Measurements from ENCODE around the gene SRC. TPM values are rescaled to one million over a fixed set of nuclear protein-coding genes. Genes with fewer than 3 reads are reported as not detected.

SRC gene
- total RNA-seq, 1 experiment from 2014 or later: 42.3 TPM

GRCh38 chr20:37389844-37390275 is 43.9 kb downstream of the SRC start:
- Histone ChIP-seq H2AFZ (ENCODE audit: low read depth, low read length, poor library complexity, severe bottlenecking) (no peak overlapping the region), H3K4me3 (replicated peaks in 1 of 2; ENCODE audit: low read depth in 1 of 2, low read length in 2 of 2) (no peak overlapping the region), H3K4me2 (ENCODE audit: low read length) (no peak overlapping the region), H4K20me1 (ENCODE audit: insufficient read depth) (no peaks in the 10 kb centered on the region), H3K4me1 (ENCODE audit: control insufficient read depth in 1 of 2, insufficient read depth in 2 of 2, low read length in 2 of 2) (peaks cover 0 to 6% of the 10 kb centered on the region in 2 experiments; a peak in 1 of 4 replicates), H3K79me2 (ENCODE audit: insufficient read depth, low read length) (no peaks in the 10 kb centered on the region), H3K36me3 (ENCODE audit: control insufficient read depth in 1 of 2, insufficient read depth in 2 of 2, low read length in 2 of 2) (peaks cover 0 to 12% of the 10 kb centered on the region in 2 experiments; a peak in 2 of 4 replicates), H3K27ac (ENCODE audit: low read depth, low read length) (no peak overlapping the region), H3K9ac (ENCODE audit: low read length) (no peak overlapping the region), H3K9me2 (ENCODE audit: insufficient read depth) (no peaks in the 10 kb centered on the region), H3K9me3 (ENCODE audit: control insufficient read depth in 1 of 2, insufficient read depth in 1 of 2, low read depth in 1 of 2, low read length in 2 of 2) (no peaks in the 10 kb centered on the region), H3K27me3 (ENCODE audit: insufficient read depth, low read length) (no peaks in the 10 kb centered on the region)
- no peak for TF ChIP-seq SRF (IDR thresholded peaks at IDR 0.05; ENCODE audit: low read depth)
- TF ChIP-seq, protein P1, sequence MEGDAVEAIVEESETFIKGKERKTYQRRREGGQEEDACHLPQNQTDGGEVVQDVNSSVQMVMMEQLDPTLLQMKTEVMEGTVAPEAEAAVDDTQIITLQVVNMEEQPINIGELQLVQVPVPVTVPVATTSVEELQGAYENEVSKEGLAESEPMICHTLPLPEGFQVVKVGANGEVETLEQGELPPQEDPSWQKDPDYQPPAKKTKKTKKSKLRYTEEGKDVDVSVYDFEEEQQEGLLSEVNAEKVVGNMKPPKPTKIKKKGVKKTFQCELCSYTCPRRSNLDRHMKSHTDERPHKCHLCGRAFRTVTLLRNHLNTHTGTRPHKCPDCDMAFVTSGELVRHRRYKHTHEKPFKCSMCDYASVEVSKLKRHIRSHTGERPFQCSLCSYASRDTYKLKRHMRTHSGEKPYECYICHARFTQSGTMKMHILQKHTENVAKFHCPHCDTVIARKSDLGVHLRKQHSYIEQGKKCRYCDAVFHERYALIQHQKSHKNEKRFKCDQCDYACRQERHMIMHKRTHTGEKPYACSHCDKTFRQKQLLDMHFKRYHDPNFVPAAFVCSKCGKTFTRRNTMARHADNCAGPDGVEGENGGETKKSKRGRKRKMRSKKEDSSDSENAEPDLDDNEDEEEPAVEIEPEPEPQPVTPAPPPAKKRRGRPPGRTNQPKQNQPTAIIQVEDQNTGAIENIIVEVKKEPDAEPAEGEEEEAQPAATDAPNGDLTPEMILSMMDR (IDR thresholded peaks at IDR 0.05 in 2 of 3, conservative IDR thresholded peaks at IDR 0.05 in 1 of 3; ENCODE audit: borderline replicate concordance in 1 of 3, insufficient read depth in 1 of 3, low read depth in 2 of 3, low read length in 2 of 3): peak in 2 of 3 experiments; percentile 23 to 52; a peak in 3 of 6 replicates
- ChIA-PET POLR2A (no interaction called here), RAD21 (ENCODE audit: low non-redundant PET in 1 of 2, low total read pairs in 2 of 2, uncharacterized antibody in 2 of 2, unreplicated experiment in 2 of 2) (no interaction called here), CTCF (no interaction called here)
- no peak for DNase-seq (ENCODE audit: low read depth, low spot score)
- no TSS peak for BruUV-seq (replicated peaks)
- intact Hi-C loops (cut with micrococcal nuclease): no loop called here
- no peak for ATAC-seq

- ChIA-PET POLR2A (no interaction called here), RAD21 (ENCODE audit: low non-redundant PET in 1 of 2, low total read pairs in 2 of 2, uncharacterized antibody in 2 of 2, unreplicated experiment in 2 of 2) (no interaction called here), CTCF (interaction anchor here (0.9 kb wide), 1 partner anchor 8 kb away, joined by 3 read pairs; no protein-coding TSS in a partner anchor)
- Histone ChIP-seq H2AFZ (ENCODE audit: low read depth, low read length, poor library complexity, severe bottlenecking) (no peak overlapping the region), H3K9ac (ENCODE audit: low read length) (no peak overlapping the region), H3K4me3 (replicated peaks in 1 of 2; ENCODE audit: low read depth in 1 of 2, low read length in 2 of 2) (no peak overlapping the region), H4K20me1 (ENCODE audit: insufficient read depth) (no peaks in the 10 kb centered on the region), H3K79me2 (ENCODE audit: insufficient read depth, low read length) (no peaks in the 10 kb centered on the region), H3K27ac (ENCODE audit: low read depth, low read length) (no peak overlapping the region), H3K36me3 (ENCODE audit: control insufficient read depth in 1 of 2, insufficient read depth in 2 of 2, low read length in 2 of 2) (peaks cover 0 to 7% of the 10 kb centered on the region in 2 experiments; a peak in 2 of 4 replicates), H3K4me1 (ENCODE audit: control insufficient read depth in 1 of 2, insufficient read depth in 2 of 2, low read length in 2 of 2) (peaks cover 0 to 4% of the 10 kb centered on the region in 2 experiments; a peak in 1 of 4 replicates), H3K4me2 (ENCODE audit: low read length) (no peak overlapping the region), H3K9me2 (ENCODE audit: insufficient read depth) (no peaks in the 10 kb centered on the region), H3K27me3 (ENCODE audit: insufficient read depth, low read length) (no peaks in the 10 kb centered on the region), H3K9me3 (ENCODE audit: control insufficient read depth in 1 of 2, insufficient read depth in 1 of 2, low read depth in 1 of 2, low read length in 2 of 2) (no peaks in the 10 kb centered on the region)
- ATAC-seq (no peak), DNase-seq (ENCODE audit: low read depth, low spot score) (no peak)
- no TSS peak for BruUV-seq (replicated peaks)
- intact Hi-C loops (cut with micrococcal nuclease): no loop called here
- TF ChIP-seq, protein P1 (IDR thresholded peaks at IDR 0.05 in 2 of 3, conservative IDR thresholded peaks at IDR 0.05 in 1 of 3; ENCODE audit: borderline replicate concordance in 1 of 3, insufficient read depth in 1 of 3, low read depth in 2 of 3, low read length in 2 of 3): no peak
- TF ChIP-seq CEBPB (IDR thresholded peaks at IDR 0.05; ENCODE audit: low read depth) (no peak), SP1 (IDR thresholded peaks at IDR 0.05; ENCODE audit: low read depth) (no peak), POLR2AphosphoS5 (IDR thresholded peaks at IDR 0.05; ENCODE audit: low read depth, low read length) (no peak), CBX3 (IDR thresholded peaks at IDR 0.05; ENCODE audit: low read depth) (no peak), RAD21 (IDR thresholded peaks at IDR 0.05; ENCODE audit: low read depth) (no peak), ELF1 (IDR thresholded peaks at IDR 0.05; ENCODE audit: borderline replicate concordance, low read depth) (no peak), JUND (IDR thresholded peaks at IDR 0.05) (no peak), EZH2 (IDR thresholded peaks at IDR 0.05) (no peak), ZFX (IDR thresholded peaks at IDR 0.05) (no peak), ATF3 (IDR thresholded peaks at IDR 0.05) (no peak)
- TF ChIP-seq, protein P2, sequence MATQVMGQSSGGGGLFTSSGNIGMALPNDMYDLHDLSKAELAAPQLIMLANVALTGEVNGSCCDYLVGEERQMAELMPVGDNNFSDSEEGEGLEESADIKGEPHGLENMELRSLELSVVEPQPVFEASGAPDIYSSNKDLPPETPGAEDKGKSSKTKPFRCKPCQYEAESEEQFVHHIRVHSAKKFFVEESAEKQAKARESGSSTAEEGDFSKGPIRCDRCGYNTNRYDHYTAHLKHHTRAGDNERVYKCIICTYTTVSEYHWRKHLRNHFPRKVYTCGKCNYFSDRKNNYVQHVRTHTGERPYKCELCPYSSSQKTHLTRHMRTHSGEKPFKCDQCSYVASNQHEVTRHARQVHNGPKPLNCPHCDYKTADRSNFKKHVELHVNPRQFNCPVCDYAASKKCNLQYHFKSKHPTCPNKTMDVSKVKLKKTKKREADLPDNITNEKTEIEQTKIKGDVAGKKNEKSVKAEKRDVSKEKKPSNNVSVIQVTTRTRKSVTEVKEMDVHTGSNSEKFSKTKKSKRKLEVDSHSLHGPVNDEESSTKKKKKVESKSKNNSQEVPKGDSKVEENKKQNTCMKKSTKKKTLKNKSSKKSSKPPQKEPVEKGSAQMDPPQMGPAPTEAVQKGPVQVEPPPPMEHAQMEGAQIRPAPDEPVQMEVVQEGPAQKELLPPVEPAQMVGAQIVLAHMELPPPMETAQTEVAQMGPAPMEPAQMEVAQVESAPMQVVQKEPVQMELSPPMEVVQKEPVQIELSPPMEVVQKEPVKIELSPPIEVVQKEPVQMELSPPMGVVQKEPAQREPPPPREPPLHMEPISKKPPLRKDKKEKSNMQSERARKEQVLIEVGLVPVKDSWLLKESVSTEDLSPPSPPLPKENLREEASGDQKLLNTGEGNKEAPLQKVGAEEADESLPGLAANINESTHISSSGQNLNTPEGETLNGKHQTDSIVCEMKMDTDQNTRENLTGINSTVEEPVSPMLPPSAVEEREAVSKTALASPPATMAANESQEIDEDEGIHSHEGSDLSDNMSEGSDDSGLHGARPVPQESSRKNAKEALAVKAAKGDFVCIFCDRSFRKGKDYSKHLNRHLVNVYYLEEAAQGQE (IDR thresholded peaks at IDR 0.05; ENCODE audit: low read depth): no peak
Measured at GRCh38 chr20:37390503-37390890, 44.6 kb downstream of the SRC start.

All from HCT116 (cell line).